Activated T-helper 2 cell treated with anti-CD3 and anti-CD28 coated beads, Interferon-gamma antibody, Interleukin-2, Interleukin-4, amounts not matched to agents 10 μg/mL and 5 μg/mL and 100 μg/mL, durations not matched to agents 14 hours and 24 hours and 36 hours (primary cell): ENCODE data around the gene WIZ. TPM values are rescaled to one million over a fixed set of nuclear protein-coding genes. Genes with fewer than 3 reads are reported as not detected.

Experiments used
- DNase-seq: peaks from one replicate; pipeline ENCODE4 v3.0.0; 2021; ENCODE audit warnings: low spot score
- H3K27ac Mint-ChIP-seq: one replicate; pipeline ENCODE4 v1.8.0; 2021; ENCODE audit warnings: mixed read lengths
- H3K27me3 Mint-ChIP-seq: one replicate; pipeline ENCODE4 v1.8.0; 2021; ENCODE audit warnings: low read depth, mixed read lengths
- H3K36me3 Mint-ChIP-seq: one replicate; pipeline ENCODE4 v1.8.0; 2021; ENCODE audit warnings: low read depth, mixed read lengths
- H3K4me1 Mint-ChIP-seq: one replicate; pipeline ENCODE4 v1.8.0; 2021; ENCODE audit warnings: low read depth, mixed read lengths
- H3K4me3 Mint-ChIP-seq: one replicate; pipeline ENCODE4 v1.8.0; 2021; ENCODE audit warnings: low read depth, mild to moderate bottlenecking, moderate library complexity, mixed read lengths
- H3K9me3 Mint-ChIP-seq: one replicate; pipeline ENCODE4 v1.8.0; 2021; ENCODE audit warnings: mixed read lengths
- intact Hi-C: fragments of 100-400 bp; cut with micrococcal nuclease; formaldehyde crosslinking; loops from one replicate; pipeline ENCODE4 v1.15.1; 2023
- total RNA-seq: library from RNA; stranded (reverse); gene quantifications from 2 replicates; pipeline ENCODE4 v1.2.3, GENCODE V29; 2022

Gene WIZ
- total RNA-seq, 1 donor from 2014 or later, result 30.1 TPM

DNA sequence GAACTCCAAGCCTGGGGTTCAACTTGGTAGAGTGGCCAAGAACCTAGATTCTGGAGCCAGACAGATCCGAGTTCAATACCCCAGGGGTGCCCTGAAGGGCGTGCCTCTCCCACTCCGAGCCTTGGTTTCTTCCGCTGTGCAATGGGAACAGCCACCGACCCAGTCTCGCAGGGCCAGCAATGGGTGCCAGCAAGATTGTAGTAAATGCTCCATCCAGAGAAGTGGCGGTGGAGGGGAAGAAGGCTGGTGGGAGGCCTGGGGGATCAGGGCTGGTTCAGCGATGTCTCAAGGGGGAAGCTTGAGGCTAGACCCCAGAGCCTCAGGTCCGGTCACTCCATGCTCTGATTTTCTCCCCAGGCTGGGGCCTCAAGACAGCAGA, 4.5 kb downstream of the WIZ start:
- intact Hi-C loops, result no loop called here
- H3K4me1 Mint-ChIP-seq, result peaks cover 5% of the 10 kb centered on the region
- no peak overlapping the region for H3K4me3 Mint-ChIP-seq
- H3K27ac Mint-ChIP-seq, result no peak overlapping the region
- H3K36me3 Mint-ChIP-seq, result peaks cover 4% of the 10 kb centered on the region
- no peak for DNase-seq
- no peaks in the 10 kb centered on the region for H3K27me3 Mint-ChIP-seq
- H3K9me3 Mint-ChIP-seq, result no peaks in the 10 kb centered on the region

DNA sequence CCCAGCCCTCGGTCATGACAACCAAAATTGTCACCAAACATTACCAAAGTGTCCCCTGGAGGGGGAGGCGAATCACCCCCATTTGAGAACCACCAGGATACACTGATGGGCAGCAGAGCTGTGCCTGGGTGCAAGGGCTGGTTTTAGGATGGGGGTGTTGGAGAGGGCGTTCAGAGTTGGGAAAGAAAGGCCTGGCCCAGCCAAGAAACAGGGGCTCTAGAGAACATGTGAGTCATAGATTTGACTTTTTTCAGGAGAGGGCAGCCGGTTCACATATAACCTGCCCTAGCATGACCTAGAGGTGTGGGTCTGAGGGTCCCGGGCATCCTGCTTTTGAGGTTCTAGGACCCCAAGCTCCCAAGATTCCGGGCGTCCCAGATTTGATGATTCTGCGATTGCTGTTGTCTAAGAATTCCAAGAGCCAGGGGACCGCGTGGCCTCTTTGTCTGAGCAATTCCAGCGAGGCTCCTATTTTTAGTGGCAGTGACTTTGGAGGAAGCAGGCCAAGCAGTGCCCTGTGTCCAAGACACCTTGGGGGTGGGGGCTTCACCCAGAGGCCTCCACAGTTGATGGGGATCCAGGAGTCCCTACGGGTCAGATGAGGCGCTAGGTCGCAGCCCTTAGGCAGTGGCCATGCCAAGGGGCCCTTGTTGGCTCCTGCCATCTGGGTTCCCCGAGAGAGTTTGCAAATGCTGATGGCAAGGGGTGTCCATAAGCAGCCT, 5.1 kb downstream of the WIZ start:
- intact Hi-C loops, result no loop called here
- no peak for DNase-seq
- Mint-ChIP-seq H3K27ac (no peak overlapping the region), H3K4me3 (no peak overlapping the region), H3K4me1 (peaks cover 5% of the 10 kb centered on the region), H3K9me3 (no peaks in the 10 kb centered on the region), H3K36me3 (peaks cover 4% of the 10 kb centered on the region), H3K27me3 (no peaks in the 10 kb centered on the region)

DNA sequence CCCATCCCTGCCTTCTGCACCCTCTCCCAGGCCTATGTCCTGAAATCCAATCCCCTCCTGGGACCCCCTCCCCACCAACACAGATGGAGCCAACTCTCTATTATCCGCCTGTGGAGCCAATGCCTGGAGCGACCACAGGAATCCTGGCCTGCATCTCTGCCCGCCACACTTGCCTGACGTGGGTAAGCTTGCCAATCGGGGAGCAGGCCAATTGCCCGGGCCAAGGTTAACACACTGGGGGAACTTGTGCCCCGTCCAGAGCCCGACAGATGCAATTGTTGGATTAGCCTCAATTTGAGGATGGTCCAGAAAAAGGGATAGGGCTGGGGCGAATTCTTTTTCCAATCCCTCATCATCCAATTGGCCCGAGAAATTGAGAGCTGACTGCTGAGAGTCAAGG, 5.9 kb downstream of the WIZ start:
- intact Hi-C loops, result no loop called here
- no peaks in the 10 kb centered on the region for H3K27me3 Mint-ChIP-seq
- H3K4me1 Mint-ChIP-seq, result peaks cover 3% of the 10 kb centered on the region

DNA sequence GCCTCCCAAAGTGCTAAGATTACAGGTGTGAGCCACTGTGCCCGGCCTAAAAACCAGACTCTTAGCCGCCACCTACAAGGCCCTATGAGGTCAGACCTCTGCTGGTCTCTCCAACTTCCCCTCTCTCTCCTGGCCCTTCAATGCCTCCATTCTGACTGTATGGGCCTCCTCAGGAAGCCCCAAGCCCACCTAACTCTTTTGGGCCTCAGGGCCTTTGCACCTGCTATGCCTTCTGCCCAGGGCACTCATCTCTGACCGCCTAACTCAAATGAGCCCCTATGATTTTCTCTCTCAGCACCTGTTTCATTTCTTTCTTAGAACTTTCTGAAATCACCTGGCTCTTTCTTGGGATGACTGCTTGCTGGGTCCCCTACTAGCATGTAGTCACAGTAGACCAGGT, 6.4 kb downstream of the WIZ start:
- Mint-ChIP-seq H3K4me1 (no peaks in the 10 kb centered on the region), H3K27ac (no peak overlapping the region), H3K36me3 (no peaks in the 10 kb centered on the region), H3K4me3 (no peak overlapping the region), H3K9me3 (no peaks in the 10 kb centered on the region), H3K27me3 (no peaks in the 10 kb centered on the region)
- no peak for DNase-seq
- intact Hi-C loops, result no loop called here

More for the DNA sequence above, 5.9 kb downstream of the WIZ start:
- H3K36me3 Mint-ChIP-seq, result peaks cover 4% of the 10 kb centered on the region
- H3K4me3 Mint-ChIP-seq, result no peak overlapping the region
- no peak overlapping the region for H3K27ac Mint-ChIP-seq
- H3K9me3 Mint-ChIP-seq, result no peaks in the 10 kb centered on the region
- no peak for DNase-seq

DNA sequence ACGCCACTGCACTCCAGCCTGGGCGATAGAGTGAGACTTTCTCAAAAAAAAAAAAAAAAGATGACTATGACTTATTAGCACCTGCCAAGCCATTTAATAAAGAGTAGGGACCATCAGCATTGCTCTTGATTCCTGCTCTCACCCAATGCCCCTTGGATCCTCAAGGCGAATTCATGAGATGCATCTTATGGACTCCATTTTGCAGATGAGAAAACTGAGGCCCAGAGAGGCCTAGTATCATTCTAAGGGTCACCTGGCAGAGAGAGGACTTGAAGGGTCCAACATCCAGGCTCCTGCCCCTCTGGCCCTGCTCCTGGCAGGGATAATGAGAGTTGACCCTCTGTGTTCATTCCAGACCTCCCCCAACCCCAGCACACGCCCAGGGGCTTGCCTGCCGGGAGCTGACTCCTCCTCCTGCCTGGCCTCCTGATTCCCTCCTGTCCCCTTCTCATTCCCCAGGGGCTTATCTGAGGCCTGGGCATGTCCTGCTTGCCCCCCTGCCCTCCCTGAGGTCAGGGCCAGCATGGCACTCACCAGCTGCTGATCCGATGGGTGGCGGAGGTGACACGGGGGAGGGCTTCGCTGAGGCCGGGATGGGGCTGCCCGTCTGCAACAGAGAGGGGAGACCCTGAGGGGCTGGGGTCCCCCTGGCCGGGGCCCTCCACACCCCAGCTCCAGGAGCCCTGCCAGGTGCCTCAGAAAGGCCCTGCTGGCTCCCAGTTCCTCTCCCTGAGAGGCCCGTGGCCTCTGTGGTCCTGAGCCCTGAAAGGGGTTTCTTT, 7.4 kb downstream of the WIZ start:
- Mint-ChIP-seq H3K9me3 (no peaks in the 10 kb centered on the region), H3K27me3 (no peaks in the 10 kb centered on the region)

DNA sequence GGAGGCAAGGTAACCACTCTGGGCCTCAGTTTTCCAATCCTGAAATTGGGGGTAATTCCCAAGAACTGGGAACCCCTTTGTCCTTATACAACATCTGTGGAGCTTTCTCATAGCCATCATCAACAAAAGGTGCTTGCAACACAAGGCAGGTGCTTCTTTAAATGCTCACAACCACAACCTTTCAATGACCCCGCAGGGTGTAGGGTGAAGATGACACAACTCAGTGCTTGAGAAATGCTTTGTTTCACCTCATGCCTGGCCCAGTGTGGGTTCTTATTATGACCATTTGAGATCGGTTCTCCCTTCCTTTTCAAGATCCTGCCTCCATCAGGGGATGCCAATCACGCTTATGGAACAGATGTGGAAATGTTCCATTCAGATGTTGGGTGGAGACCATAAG, 8.4 kb downstream of the WIZ start:
- Mint-ChIP-seq H3K4me3 (no peak overlapping the region), H3K27ac (no peak overlapping the region), H3K36me3 (no peaks in the 10 kb centered on the region), H3K4me1 (peaks cover under 1% of the 10 kb centered on the region), H3K9me3 (no peaks in the 10 kb centered on the region), H3K27me3 (no peaks in the 10 kb centered on the region)
- intact Hi-C loops, result no loop called here
- DNase-seq, result no peak

More for the DNA sequence above, 7.4 kb downstream of the WIZ start:
- intact Hi-C loops, result no loop called here
- no peak overlapping the region for H3K4me3 Mint-ChIP-seq
- no peaks in the 10 kb centered on the region for H3K4me1 Mint-ChIP-seq
- H3K27ac Mint-ChIP-seq, result no peak overlapping the region
- DNase-seq, result no peak
- no peaks in the 10 kb centered on the region for H3K36me3 Mint-ChIP-seq

DNA sequence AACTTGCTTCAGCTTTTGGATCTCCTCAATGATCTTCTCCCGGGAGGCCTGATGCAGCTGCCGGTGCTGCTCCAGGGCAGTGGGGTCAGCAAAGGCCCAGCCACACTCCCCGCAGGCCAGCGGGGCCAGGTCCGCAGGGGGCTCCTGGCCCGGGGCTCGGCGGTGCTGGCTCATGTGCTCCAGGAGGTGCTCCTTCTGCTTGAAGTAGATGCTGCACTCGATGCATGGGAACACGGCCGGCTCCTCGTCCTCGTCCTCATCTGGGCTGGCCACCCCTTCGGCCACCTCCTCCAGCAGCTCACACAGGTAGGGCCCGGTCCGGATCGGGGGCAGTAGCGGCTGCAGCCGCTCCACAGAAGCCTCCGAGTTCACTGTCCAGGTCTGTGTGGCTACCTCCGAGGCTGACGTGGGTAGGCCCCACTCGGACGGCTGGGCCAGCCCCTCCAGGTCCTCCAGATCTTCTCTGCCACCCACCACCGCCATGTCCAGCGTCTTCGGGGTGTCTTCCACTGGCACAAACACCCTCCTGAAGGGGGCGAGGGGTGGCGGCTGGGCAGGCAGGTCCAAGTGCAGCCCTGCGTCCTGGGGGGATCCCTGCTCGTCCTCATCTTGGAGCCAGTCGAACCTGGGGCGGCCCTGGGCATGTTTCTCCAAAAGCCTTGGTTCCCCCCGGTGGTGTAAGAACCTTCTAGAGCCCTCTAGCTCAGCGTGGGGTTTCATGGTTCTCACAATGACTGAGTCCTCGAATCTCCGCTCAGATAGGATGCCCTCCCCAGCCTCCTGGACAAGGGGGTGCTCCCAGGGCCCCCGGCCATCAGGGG, 9.7 kb downstream of the WIZ start:
- H3K36me3 Mint-ChIP-seq, result no peaks in the 10 kb centered on the region
- no peaks in the 10 kb centered on the region for H3K9me3 Mint-ChIP-seq
- no peak overlapping the region for H3K27ac Mint-ChIP-seq
- no peaks in the 10 kb centered on the region for H3K27me3 Mint-ChIP-seq
- intact Hi-C loops, result no loop called here
- no peak for DNase-seq
- no peak overlapping the region for H3K4me3 Mint-ChIP-seq
- H3K4me1 Mint-ChIP-seq, result peaks cover 3% of the 10 kb centered on the region

DNA sequence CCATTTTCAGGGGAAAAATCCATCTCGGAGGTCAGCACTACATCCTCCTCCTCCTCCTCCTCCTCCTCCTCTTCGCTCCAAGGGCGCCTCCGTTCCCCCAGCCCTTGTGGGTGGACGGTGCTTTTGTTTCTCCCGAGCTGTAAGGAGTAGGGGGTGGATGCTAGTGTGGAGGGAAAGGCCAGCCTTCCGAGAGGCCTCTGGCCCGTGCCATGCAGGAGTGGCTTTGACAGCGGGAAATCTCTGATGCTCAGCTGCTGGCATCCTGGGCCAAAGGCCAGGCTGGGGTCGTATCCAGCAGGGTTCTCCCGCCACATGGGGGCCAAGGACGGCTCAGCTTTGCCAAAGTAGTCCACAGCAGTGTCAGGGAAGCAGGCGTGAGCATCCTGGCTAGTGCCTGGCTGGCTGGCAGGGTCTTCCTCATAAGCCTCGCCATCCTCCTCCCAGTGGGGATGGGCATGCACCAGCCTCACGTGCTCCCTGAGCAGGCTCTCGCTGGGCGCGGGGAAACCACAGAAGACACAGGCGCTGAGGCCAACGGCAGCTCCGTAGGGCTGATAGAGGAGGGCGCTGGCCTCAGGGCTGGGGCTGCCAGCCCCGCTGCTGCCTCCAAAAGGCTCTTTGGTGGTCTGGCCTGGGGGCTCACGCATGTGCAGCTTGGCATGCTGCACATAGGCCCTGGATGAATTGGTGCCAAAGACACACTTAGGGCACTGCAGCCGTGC, 10.5 kb downstream of the WIZ start:
- no peak overlapping the region for H3K4me3 Mint-ChIP-seq
- H3K27ac Mint-ChIP-seq, result no peak overlapping the region
- H3K9me3 Mint-ChIP-seq, result no peaks in the 10 kb centered on the region
- peaks cover 3% of the 10 kb centered on the region for H3K4me1 Mint-ChIP-seq
- intact Hi-C loops, result no loop called here
- DNase-seq, result no peak
- H3K36me3 Mint-ChIP-seq, result no peaks in the 10 kb centered on the region
- no peaks in the 10 kb centered on the region for H3K27me3 Mint-ChIP-seq

DNA sequence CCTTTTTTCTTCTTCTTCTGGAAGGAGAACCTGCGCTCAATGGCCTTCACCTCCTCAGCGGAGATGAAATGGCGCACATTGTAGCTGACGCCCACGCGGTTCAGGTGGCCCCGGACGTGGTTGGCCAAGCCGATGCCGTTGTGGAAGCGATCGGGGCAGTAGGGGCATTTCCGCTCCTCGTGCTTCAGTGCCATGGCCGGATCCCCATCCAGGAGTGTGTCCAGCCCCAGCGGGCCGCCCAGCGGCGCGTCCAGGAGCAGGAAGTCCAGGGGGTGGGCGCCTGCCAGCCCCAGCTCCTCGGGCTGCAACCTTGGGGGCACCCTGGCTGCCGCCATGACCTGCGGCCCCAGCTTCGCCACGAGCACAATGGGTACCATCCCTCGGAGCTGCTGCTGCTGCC, 11.2 kb downstream of the WIZ start:
- Mint-ChIP-seq H3K27me3 (no peaks in the 10 kb centered on the region), H3K36me3 (no peaks in the 10 kb centered on the region), H3K9me3 (no peaks in the 10 kb centered on the region), H3K4me1 (peaks cover 4% of the 10 kb centered on the region), H3K27ac (no peak overlapping the region), H3K4me3 (no peak overlapping the region)
- DNase-seq, result no peak
- intact Hi-C loops, result no loop called here

DNA sequence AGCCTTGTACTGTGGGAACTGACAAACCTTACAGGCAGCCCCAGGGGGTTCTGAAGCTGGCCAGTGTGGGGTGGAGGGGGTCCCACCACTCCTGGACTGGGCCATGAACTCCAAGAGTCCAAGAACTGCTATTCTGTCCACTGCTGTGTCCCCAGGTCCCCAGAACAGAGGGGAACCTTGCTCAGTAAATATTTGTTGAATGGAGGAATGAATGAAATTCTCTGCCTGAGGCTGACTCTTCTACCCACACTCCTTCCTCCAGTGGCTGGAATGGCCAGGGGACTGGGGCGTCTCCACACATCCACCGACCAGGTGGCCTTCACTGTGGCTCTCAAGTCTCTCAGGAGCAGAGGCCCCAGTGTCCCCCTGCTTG, 11.6 kb downstream of the WIZ start:
- Mint-ChIP-seq H3K36me3 (no peaks in the 10 kb centered on the region), H3K27ac (no peak overlapping the region), H3K27me3 (no peaks in the 10 kb centered on the region), H3K4me1 (peaks cover 9% of the 10 kb centered on the region), H3K9me3 (no peaks in the 10 kb centered on the region), H3K4me3 (no peak overlapping the region)
- intact Hi-C loops, result no loop called here
- DNase-seq, result no peak

DNA sequence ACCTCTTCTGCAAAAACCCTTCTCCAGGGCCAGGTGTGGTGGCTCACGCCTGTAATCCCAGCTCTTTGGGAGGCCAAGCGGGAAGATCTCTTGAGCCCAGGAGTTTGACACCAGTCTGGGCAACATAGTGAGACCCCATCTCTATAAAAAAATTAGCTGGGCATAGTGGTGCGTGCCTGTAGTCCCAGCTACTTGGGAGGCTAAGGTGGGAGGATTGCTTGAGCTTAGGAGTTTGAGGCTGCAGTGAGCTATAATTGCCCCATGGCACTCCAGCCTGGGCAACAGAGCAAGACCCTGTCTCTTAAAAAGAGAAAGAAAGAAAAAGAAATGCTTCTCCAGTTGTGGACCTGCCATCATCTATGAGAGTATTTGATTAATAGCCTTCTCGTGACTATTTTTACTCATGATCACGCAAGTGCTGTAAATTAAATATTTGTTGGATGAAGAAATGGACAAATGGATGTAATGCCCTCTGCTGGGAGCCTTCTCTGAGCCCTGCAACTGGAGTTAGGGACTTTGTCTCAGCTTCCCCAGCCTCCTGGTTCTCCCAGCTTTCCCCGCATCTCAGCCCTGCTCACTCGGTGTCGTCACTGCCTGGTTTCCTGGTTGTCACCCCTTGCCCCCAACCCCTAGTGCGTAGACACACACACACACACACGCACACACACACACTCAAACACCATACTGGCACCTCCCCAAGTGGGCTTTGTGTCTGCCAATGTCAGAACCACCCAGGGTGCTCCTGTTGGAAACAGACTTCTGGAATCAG, 12.2 kb downstream of the WIZ start:
- no peak for DNase-seq

DNA sequence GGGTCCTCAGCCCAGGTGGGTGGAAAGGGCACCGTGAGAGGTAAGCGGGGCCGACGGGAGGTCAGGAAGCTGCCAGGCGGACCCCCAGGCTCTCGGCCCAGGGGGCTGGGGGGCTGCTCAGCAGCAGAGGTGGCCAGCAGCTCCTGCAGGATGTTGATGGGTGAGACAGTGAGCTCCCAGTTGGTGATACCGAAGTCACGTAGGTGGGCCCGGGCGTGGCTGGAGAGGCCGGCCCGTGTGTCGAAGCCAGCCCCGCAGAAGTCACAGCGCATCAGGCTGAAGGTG, 13.0 kb downstream of the WIZ start:
- Mint-ChIP-seq H3K4me3 (no peak overlapping the region), H3K27ac (no peak overlapping the region), H3K4me1 (peaks cover 11% of the 10 kb centered on the region), H3K27me3 (no peaks in the 10 kb centered on the region), H3K36me3 (peaks cover 3% of the 10 kb centered on the region), H3K9me3 (no peaks in the 10 kb centered on the region)
- intact Hi-C loops, result no loop called here
- no peak for DNase-seq

More for the DNA sequence above, 12.2 kb downstream of the WIZ start:
- H3K27me3 Mint-ChIP-seq, result no peaks in the 10 kb centered on the region
- no peak overlapping the region for H3K4me3 Mint-ChIP-seq
- H3K4me1 Mint-ChIP-seq, result peaks cover 11% of the 10 kb centered on the region
- no peaks in the 10 kb centered on the region for H3K36me3 Mint-ChIP-seq
- no peak overlapping the region for H3K27ac Mint-ChIP-seq
- intact Hi-C loops, result no loop called here
- no peaks in the 10 kb centered on the region for H3K9me3 Mint-ChIP-seq
